ENCODE data around the gene ADAM11.
A peak's percentile ranks its signal among the peaks of the same experiment; 100 is the strongest.
"Not testable (repeated sequence)": the region's sequence is repeated elsewhere in the genome, so short reads cannot be mapped to it uniquely, and the experiment has no call there.

Gene ADAM11

GRCh38 chr17:44796731-44797130 lies 37.9 kb downstream of the ADAM11 start:
- DNase-seq: no peak

- no peak for DNase-seq
Observed at GRCh38 chr17:44797802-44798201, 39.0 kb downstream of the ADAM11 start.

GRCh38 chr17:44798356-44798755 lies 39.6 kb downstream of the ADAM11 start:
- no peak for DNase-seq

- DNase-seq: no peak
Observed at GRCh38 chr17:44801880-44802279, 43.1 kb downstream of the ADAM11 start.

- no peak for DNase-seq
Observed at GRCh38 chr17:44804302-44805089, 45.7 kb downstream of the ADAM11 start.

- DNase-seq: no peak
Observed at GRCh38 chr17:44807093-44807816, 48.5 kb downstream of the ADAM11 start.

GRCh38 chr17:44807817-44808155 lies 49.0 kb downstream of the ADAM11 start:
- DNase-seq: no peak

- no peak for DNase-seq
Observed at GRCh38 chr17:44808156-44808555, 49.4 kb downstream of the ADAM11 start.

GRCh38 chr17:44808656-44809388 lies 50.0 kb downstream of the ADAM11 start:
- DNase-seq: not testable (repeated sequence)

- DNase-seq: no peak
Observed at GRCh38 chr17:44812263-44812662, 53.5 kb downstream of the ADAM11 start.

- not testable (repeated sequence) for DNase-seq
Observed at GRCh38 chr17:44818508-44818907, 59.7 kb downstream of the ADAM11 start.

- peak; percentile 15 to 27 for DNase-seq
Observed at GRCh38 chr17:44820631-44821212, 61.9 kb downstream of the ADAM11 start.

GRCh38 chr17:44825236-44825635 lies 66.4 kb downstream of the ADAM11 start:
- not testable (repeated sequence) for DNase-seq

- DNase-seq: no peak
Observed at GRCh38 chr17:44826123-44826790, 67.5 kb downstream of the ADAM11 start.

- DNase-seq: no peak
Observed at GRCh38 chr17:44827863-44828262, 69.1 kb downstream of the ADAM11 start.

- DNase-seq: no peak
Observed at GRCh38 chr17:44828919-44829522, 70.2 kb downstream of the ADAM11 start.

GRCh38 chr17:44829523-44830358 lies 71.0 kb downstream of the ADAM11 start, which contains the start of gene GJC1:
Gene GJC1, minus strand, starts transcription at chr17:44830287. Its CDS starts 24,470 bp downstream, at chr17:44805817.
- DNase-seq: peak; percentile 17 to 36

- DNase-seq: peak; percentile 5 to 12
Observed at GRCh38 chr17:44830359-44831288, 71.8 kb downstream of the ADAM11 start.

- no peak for DNase-seq
Observed at GRCh38 chr17:44831371-44831770, 72.6 kb downstream of the ADAM11 start.

Measured in NCI-H1930 (cell line).